Stimulated activated CD8-positive, alpha-beta memory T cell treated with anti-CD3 and anti-CD28 coated beads, Interleukin-7, amount 100 ng/mL, for 4 hours (primary cell): ENCODE measurements around the gene FGF22.
A peak's percentile ranks its signal among the peaks of the same experiment; 100 is the strongest.

ENCODE experiments used
- DNase-seq, 2 donors: peaks; one replicate each; pipeline ENCODE4 v3.0.0-alpha.2; 2020; ENCODE audit warnings: low read depth in 2 of 2

Gene FGF22

GRCh38 chr19:679418-680286, 40.0 kb downstream of the FGF22 start:
- peak in 1 of 2 donors; percentile 16 for DNase-seq

GRCh38 chr19:680287-681028, 40.8 kb downstream of the FGF22 start:
- DNase-seq: peak; percentile 99 to 100

- no peak for DNase-seq
Observed at GRCh38 chr19:681029-682019, 41.6 kb downstream of the FGF22 start.

- DNase-seq: no peak
Observed at GRCh38 chr19:682678-683320, 43.1 kb downstream of the FGF22 start.

- DNase-seq: no peak
Observed at GRCh38 chr19:685454-685931, 45.8 kb downstream of the FGF22 start.

GRCh38 chr19:686589-687297, 47.1 kb downstream of the FGF22 start:
- no peak for DNase-seq

GRCh38 chr19:687569-688166, 48.0 kb downstream of the FGF22 start:
- DNase-seq: no peak

GRCh38 chr19:688214-688613, 48.5 kb downstream of the FGF22 start:
- no peak for DNase-seq

GRCh38 chr19:688992-689391, 49.3 kb downstream of the FGF22 start:
- no peak for DNase-seq

- DNase-seq: no peak
Observed at GRCh38 chr19:690203-690602, 50.5 kb downstream of the FGF22 start.
